A549 treated with DMSO at 1 μM for 4 hours (cell line): ENCODE data around the gene NCOR1. TPM values are rescaled to one million over a fixed set of nuclear protein-coding genes. Genes with fewer than 3 reads are reported as not detected.

ENCODE experiments used
- total RNA-seq: library from RNA; stranded (reverse); fragments of 200-300 nt; extraction: Qiagen RNA extraction; gene quantifications from 5 replicates; pipeline ENCODE4 v1.2.3, GENCODE V29; 2022; ENCODE audit warnings: low read depth

Gene NCOR1
- total RNA-seq: 64.2 to 96.8 TPM (median 85.5 TPM) in 5 replicates

DNA sequence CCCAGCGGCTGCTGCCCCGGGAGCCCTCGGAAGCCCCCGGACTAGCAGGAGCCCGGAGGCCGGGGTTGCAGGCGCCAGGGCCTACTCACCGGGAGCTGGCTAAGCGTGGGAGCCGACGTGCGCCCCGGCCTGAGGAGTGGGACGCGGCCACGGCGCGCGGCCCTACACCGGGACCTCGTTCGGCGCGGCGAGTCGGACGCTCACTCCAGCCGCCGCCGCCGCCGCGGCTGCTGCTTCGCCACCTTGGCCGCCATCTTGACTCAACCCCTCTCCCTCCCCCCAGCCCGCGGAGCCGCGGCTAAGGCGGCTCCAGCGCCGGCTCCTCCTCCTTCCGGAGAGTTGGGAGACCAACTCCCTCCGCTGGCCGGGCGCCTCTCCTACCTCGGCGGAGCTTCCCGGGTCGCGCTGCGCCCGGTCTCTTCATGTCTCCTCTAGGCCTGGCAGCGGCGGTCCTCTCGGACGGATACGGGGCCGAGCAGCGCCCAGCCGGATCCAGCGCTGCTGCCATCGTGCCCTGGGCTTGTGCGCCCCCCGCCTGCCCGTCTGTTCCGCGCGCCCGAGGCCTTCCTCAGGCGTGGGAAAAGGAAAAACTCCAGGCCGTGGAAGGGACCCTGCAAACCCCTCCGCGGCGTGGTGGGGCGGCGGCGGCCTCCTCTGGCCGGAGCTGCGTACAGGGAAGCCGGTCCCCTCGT, at the start of gene NCOR1:
Gene NCOR1 (minus strand): TSS at position 262 of the 692 bp plus-strand sequence. CDS start 20,965 bp downstream, outside the sequence.

DNA sequence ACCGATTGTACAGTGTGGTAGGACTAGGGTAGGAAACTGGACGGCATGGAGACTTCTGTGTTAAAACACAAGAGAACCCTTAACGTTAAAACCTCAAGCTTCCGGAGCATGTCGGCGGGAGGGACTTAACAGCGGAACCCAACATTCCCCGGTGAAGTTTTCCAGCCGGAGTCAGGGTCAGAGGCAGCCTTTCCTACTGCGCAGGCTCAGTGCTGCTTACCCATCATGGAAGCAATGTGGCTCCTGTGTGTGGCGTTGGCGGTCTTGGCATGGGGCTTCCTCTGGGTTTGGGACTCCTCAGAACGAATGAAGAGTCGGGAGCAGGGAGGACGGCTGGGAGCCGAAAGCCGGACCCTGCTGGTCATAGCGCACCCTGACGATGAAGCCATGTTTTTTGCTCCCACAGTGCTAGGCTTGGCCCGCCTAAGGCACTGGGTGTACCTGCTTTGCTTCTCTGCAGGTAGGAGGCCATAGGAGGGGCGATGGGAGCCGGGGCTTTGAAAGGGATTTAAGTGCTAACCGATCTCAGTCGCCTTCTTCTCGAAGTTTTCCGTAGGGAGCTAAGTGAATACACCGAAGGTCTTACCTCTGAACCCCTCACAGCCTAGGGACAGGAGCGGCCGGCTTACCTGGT, 1.8 kb upstream of the NCOR1 start, which contains the start of gene PIGL:
Gene PIGL (plus strand): TSS at position 209 of the 634 bp plus-strand sequence. CDS start 17 bp downstream, at position 226.

DNA sequence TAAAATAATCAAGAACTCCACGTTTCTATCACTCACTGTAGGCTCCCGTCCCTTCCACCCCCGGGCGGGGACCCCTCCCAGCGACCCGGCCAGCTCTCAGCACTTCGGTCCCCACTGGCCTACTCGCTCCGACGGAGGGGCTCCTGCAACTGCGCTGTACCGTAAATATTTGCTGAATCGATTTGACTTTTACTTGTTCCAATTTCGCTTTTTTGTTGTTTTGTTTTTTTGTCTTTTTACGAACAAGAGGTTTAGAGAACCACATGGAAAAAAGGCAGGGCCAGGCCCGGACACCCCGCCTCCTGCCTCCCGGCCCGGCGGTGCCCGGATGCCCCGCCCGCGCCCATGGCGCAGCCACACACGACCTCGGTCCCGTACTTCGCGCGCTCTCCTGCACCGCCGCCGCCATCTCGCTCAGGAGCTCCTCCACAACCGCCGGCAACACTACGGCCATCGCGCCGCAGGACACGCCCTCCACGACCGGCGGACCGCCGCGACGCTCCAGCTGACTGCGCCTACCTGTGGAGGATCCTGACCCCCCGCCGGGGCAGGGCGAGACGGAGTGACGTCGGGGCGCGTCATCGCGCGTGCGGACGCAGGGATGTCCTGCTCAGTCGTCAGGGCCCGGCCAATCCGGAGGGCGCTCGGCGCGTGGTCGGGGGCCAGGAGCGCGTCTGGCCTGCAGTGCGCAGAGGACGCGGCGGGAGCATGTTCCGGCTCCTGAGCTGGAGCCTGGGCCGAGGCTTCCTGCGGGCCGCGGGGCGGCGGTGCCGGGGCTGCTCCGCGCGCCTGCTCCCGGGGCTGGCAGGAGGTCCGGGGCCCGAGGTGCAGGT, 216.0 kb downstream of the NCOR1 start, which contains the start of the genes TTC19 and ZSWIM7:
Gene TTC19 (plus strand): TSS at position 684 of the 833 bp plus-strand sequence. CDS start 25 bp downstream, at position 709.
Gene ZSWIM7 (minus strand): TSS at position 564 of the 833 bp plus-strand sequence. CDS start 110 bp downstream, at position 454.

Other genes starting within 250 kb of the NCOR1 start
- 40.2 to 47.2 TPM (median 43.2 TPM) in 5 replicates for gene ZSWIM7, start 215.8 kb downstream of the NCOR1 start, total RNA-seq
- 45.1 to 49.9 TPM (median 46.4 TPM) in 5 replicates for gene TTC19, start 215.7 kb downstream of the NCOR1 start, total RNA-seq
- gene PIGL, start 1.7 kb upstream of the NCOR1 start, total RNA-seq: 15.6 to 24.2 TPM (median 16.7 TPM) in 5 replicates
- gene CENPV, start 137.9 kb upstream of the NCOR1 start, total RNA-seq: 155 to 165 TPM (median 159 TPM) in 5 replicates
- gene UBB, start 165.6 kb upstream of the NCOR1 start, total RNA-seq: 2,301 to 2,456 TPM (median 2,388 TPM) in 5 replicates
- gene TRPV2, start 200.0 kb upstream of the NCOR1 start, total RNA-seq: 0.45 to 0.95 TPM (median 0.64 TPM) in 5 replicates